ENCODE results near the gene ZNF763.

- TF ChIP-seq CTCF (conservative IDR thresholded peaks at IDR 0.05 in 1 of 2, IDR thresholded peaks at IDR 0.05 in 1 of 2; ENCODE audit: extremely low read depth in 1 of 2, insufficient read depth in 1 of 2, low read depth in 1 of 2, low read length in 2 of 2) (no peak), EZH2 (IDR thresholded peaks at IDR 0.05; ENCODE audit: borderline replicate concordance, low read length) (no peak)
Measured at GRCh38 chr19:11942008-11942842, 22.6 kb upstream of the ZNF763 start.
